NOMO-1 (cell line): ENCODE results near the gene DGCR2.
"Not testable (repeated sequence)": the region's sequence is repeated elsewhere in the genome, so short reads cannot be mapped to it uniquely, and the experiment has no call there.

Experiments
- DNase-seq, 2 experiments: peaks; one replicate each; lab custom pipeline; 2025; ENCODE audit not compliant: unreplicated experiment in 2 of 2; lab: John Stamatoyannopoulos, UW

DGCR2 gene

GRCh38 chr22:19062139-19062942 lies 59.9 kb downstream of the DGCR2 start:
- no peak for DNase-seq

- no peak for DNase-seq
These were observed 60.6 kb downstream of the DGCR2 start for GRCh38 chr22:19061471-19062138.

GRCh38 chr22:19060356-19061009 lies 61.7 kb downstream of the DGCR2 start:
- DNase-seq: no peak

GRCh38 chr22:19059481-19060278 lies 62.5 kb downstream of the DGCR2 start:
- no peak for DNase-seq

GRCh38 chr22:19058713-19059451 lies 63.3 kb downstream of the DGCR2 start:
- no peak for DNase-seq

- no peak for DNase-seq
These were observed 64.2 kb downstream of the DGCR2 start for GRCh38 chr22:19057999-19058491.

- no peak for DNase-seq
These were observed 64.7 kb downstream of the DGCR2 start for GRCh38 chr22:19057539-19057938.

GRCh38 chr22:19056951-19057401 lies 65.2 kb downstream of the DGCR2 start:
- no peak for DNase-seq

GRCh38 chr22:19055801-19056200 lies 66.4 kb downstream of the DGCR2 start:
- no peak for DNase-seq

GRCh38 chr22:19052941-19053541 lies 69.2 kb downstream of the DGCR2 start:
- DNase-seq: no peak

GRCh38 chr22:19051381-19052072 lies 70.7 kb downstream of the DGCR2 start:
- DNase-seq: no peak

- DNase-seq: not testable (repeated sequence)
These were observed 71.4 kb downstream of the DGCR2 start for GRCh38 chr22:19050847-19051246.

- DNase-seq: no peak
These were observed 72.1 kb downstream of the DGCR2 start for GRCh38 chr22:19050117-19050516.

- DNase-seq: no peak
These were observed 73.7 kb downstream of the DGCR2 start for GRCh38 chr22:19048531-19048930.

- no peak for DNase-seq
These were observed 74.2 kb downstream of the DGCR2 start for GRCh38 chr22:19047993-19048392.

- DNase-seq: no peak
These were observed 75.2 kb downstream of the DGCR2 start for GRCh38 chr22:19046719-19047609.

- no peak for DNase-seq
These were observed 75.9 kb downstream of the DGCR2 start for GRCh38 chr22:19046287-19046686.

- DNase-seq: no peak
These were observed 77.1 kb downstream of the DGCR2 start for GRCh38 chr22:19045094-19045493.
